Keratinocyte (primary cell): Measurements from ENCODE around the gene ZNF638. TPM values are rescaled to one million over a fixed set of nuclear protein-coding genes. Genes with fewer than 3 reads are reported as not detected.
A peak's percentile ranks its signal among the peaks of the same experiment; 100 is the strongest.
"Not testable (repeated sequence)": the region's sequence is repeated elsewhere in the genome, so short reads cannot be mapped to it uniquely, and the experiment has no call there.

Source experiments
- DNase-seq: peaks from one replicate; pipeline ENCODE4 v3.0.0-alpha.2; 2011; ENCODE audit warnings: low read depth, missing footprints, low spot score
- FAIRE-seq: peaks from 2 replicates; lab custom pipeline; 2011; peaks lifted over from hg19 to GRCh38; lab: Jason Lieb, UNC
- H2AFZ ChIP-seq: 2 replicates; pipeline ENCODE4 v1.6.0; 2012; ENCODE audit warnings: low read length, control low read depth, inconsistent platforms; ENCODE audit not compliant: control insufficient read depth
- H3K27ac ChIP-seq: 2 replicates; pipeline ENCODE4 v1.5.1; 2011; ENCODE audit warnings: low read length; ENCODE audit not compliant: control insufficient read depth, insufficient read depth
- H3K27me3 ChIP-seq: 3 replicates; pipeline ENCODE4 v1.6.0; 2011; ENCODE audit warnings: low read length; ENCODE audit not compliant: control insufficient read depth, insufficient read depth; ENCODE audit errors: extremely low read depth
- H3K36me3 ChIP-seq, 2 experiments: 2 replicates in 1 of 2; 3 replicates in 1 of 2; pipeline ENCODE4 v1.5.1; 2011; ENCODE audit warnings: low read length in 2 of 2, mild to moderate bottlenecking in 1 of 2; ENCODE audit not compliant: control insufficient read depth in 2 of 2, insufficient read depth in 2 of 2; ENCODE audit errors: extremely low read depth in 1 of 2
- H3K4me1 ChIP-seq: 3 replicates; pipeline ENCODE4 v1.5.1; 2011; ENCODE audit warnings: low read length; ENCODE audit not compliant: control insufficient read depth, insufficient read depth; ENCODE audit errors: extremely low read depth
- H3K4me2 ChIP-seq: 3 replicates; pipeline ENCODE4 v1.6.0; 2011; ENCODE audit warnings: low read depth, low read length; ENCODE audit not compliant: control insufficient read depth, insufficient read depth; ENCODE audit errors: extremely low read depth
- H3K4me3 ChIP-seq, 3 experiments: fragments of 200-600 bp in 1 of 3; sonication (generic) in 1 of 3; 2 replicates in 2 of 3; 3 replicates in 1 of 3; pipeline ENCODE4 v1.5.1; 2011 to 2016; ENCODE audit warnings: low read length in 3 of 3, mild to moderate bottlenecking in 3 of 3, control low read depth in 2 of 3, inconsistent platforms in 1 of 3, low read depth in 1 of 3, mixed read lengths in 1 of 3, mixed run types in 1 of 3, moderate library complexity in 1 of 3; ENCODE audit not compliant: control insufficient read depth in 2 of 3, insufficient read depth in 2 of 3; ENCODE audit errors: extremely low read depth in 1 of 3
- H3K79me2 ChIP-seq: 2 replicates; pipeline ENCODE4 v1.6.0; 2012; ENCODE audit warnings: low read length; ENCODE audit not compliant: control insufficient read depth, insufficient read depth
- H3K9ac ChIP-seq: 3 replicates; pipeline ENCODE4 v1.6.0; 2011; ENCODE audit warnings: low read length; ENCODE audit not compliant: control insufficient read depth, insufficient read depth; ENCODE audit errors: extremely low read depth
- H3K9me1 ChIP-seq: 3 replicates; pipeline ENCODE4 v1.6.0; 2011; ENCODE audit warnings: low read length; ENCODE audit not compliant: control insufficient read depth, insufficient read depth; ENCODE audit errors: extremely low read depth
- H3K9me3 ChIP-seq: 2 replicates; pipeline ENCODE4 v1.5.1; 2012; ENCODE audit warnings: low read depth, low read length; ENCODE audit not compliant: control insufficient read depth
- H4K20me1 ChIP-seq: 3 replicates; pipeline ENCODE4 v1.6.0; 2011; ENCODE audit warnings: low read length; ENCODE audit not compliant: control insufficient read depth, insufficient read depth; ENCODE audit errors: extremely low read depth
- EZH2 ChIP-seq: IDR thresholded peaks from one replicate; pipeline ENCODE4 v1.6.1; 2012; ENCODE audit warnings: inconsistent platforms, mild to moderate bottlenecking, low read length, moderate library complexity
- dilution Hi-C: fragments of 300-500 bp; cut with MboI; formaldehyde crosslinking; loops from one replicate; pipeline ENCODE4 v1.7.0; 2020; ENCODE audit warnings: low sequenced_read_pairs; ENCODE audit not compliant: extremely low pct_ligation_motif_present
- polyA plus RNA-seq, 5 experiments: library from polyadenylated mRNA; depleted of rRNA in 3 of 5; stranded (reverse) in 3 of 5; stranded (forward) in 1 of 5; unstranded in 1 of 5; fragments of >200 nt; gene quantifications; 1 replicate in 1 of 5; 2 replicates in 3 of 5; 3 replicates in 1 of 5; pipeline versions ENCODE4 v1.2.1 to v1.2.3, GENCODE V29; 2011 to 2012; ENCODE audit warnings: missing spikeins in 2 of 5, low read depth in 1 of 5, low replicate concordance in 1 of 5
- TF ChIP-seq, protein P1 (sequence below), 3 experiments: IDR thresholded peaks in 1 of 3; conservative IDR thresholded peaks in 1 of 3; optimal IDR thresholded peaks in 1 of 3; 2 replicates in 2 of 3; 3 replicates in 1 of 3; pipeline versions ENCODE3 to v1.5.1; 2011; ENCODE audit warnings: low read length in 3 of 3, mild to moderate bottlenecking in 3 of 3, moderate library complexity in 2 of 3, control low read depth in 1 of 3, inconsistent platforms in 1 of 3; ENCODE audit not compliant: insufficient read depth in 2 of 3; ENCODE audit errors: extremely low read depth in 1 of 3

ZNF638 gene
- polyA plus RNA-seq, 1 donor (not counting 4 experiments of a cell fraction or from before 2014, with no cell fraction given), result 66.5 TPM

DNA sequence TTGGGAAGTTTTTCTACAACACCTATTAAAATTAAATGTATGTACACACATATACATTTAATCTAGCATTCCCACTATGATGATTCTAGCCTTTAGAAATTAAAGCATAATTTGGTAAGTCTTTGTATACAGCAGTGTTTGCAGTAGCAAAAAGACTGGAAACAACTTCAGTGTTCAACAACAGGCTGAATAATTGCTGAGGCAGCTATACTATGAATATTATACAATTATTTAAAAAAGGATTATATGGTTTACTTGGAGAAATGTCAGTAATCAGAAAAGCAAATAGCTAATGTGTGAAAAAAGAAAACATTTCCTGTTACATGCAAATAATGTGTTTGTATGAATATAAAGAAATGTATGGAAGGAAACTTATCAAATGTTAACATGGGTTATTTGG is 1.4 kb upstream of the ZNF638 start:
- Histone ChIP-seq H3K27me3 (no peaks in the 10 kb centered on the region), H3K9ac (no peak overlapping the region), H3K9me3 (no peaks in the 10 kb centered on the region), H3K36me3 (no peaks in the 10 kb centered on the region), H2AFZ (no peak overlapping the region), H3K4me2 (no peak overlapping the region), H3K4me3 (no peak overlapping the region), H3K79me2 (peaks cover 35% of the 10 kb centered on the region), H3K27ac (no peak overlapping the region), H3K4me1 (peaks cover 5% of the 10 kb centered on the region), H3K9me1 (no peaks in the 10 kb centered on the region), H4K20me1 (no peaks in the 10 kb centered on the region)
- dilution Hi-C loops, result no loop called here
- FAIRE-seq (no peak), DNase-seq (no peak)
- TF ChIP-seq, protein P1, sequence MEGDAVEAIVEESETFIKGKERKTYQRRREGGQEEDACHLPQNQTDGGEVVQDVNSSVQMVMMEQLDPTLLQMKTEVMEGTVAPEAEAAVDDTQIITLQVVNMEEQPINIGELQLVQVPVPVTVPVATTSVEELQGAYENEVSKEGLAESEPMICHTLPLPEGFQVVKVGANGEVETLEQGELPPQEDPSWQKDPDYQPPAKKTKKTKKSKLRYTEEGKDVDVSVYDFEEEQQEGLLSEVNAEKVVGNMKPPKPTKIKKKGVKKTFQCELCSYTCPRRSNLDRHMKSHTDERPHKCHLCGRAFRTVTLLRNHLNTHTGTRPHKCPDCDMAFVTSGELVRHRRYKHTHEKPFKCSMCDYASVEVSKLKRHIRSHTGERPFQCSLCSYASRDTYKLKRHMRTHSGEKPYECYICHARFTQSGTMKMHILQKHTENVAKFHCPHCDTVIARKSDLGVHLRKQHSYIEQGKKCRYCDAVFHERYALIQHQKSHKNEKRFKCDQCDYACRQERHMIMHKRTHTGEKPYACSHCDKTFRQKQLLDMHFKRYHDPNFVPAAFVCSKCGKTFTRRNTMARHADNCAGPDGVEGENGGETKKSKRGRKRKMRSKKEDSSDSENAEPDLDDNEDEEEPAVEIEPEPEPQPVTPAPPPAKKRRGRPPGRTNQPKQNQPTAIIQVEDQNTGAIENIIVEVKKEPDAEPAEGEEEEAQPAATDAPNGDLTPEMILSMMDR (optimal IDR thresholded peaks at IDR 0.05 in 1 of 3, IDR thresholded peaks at IDR 0.05 in 1 of 3, conservative IDR thresholded peaks at IDR 0.05 in 1 of 3; ENCODE audit: extremely low read depth in 1 of 3, insufficient read depth in 2 of 3, low read length in 3 of 3), result no peak
- TF ChIP-seq EZH2, result no peak

DNA sequence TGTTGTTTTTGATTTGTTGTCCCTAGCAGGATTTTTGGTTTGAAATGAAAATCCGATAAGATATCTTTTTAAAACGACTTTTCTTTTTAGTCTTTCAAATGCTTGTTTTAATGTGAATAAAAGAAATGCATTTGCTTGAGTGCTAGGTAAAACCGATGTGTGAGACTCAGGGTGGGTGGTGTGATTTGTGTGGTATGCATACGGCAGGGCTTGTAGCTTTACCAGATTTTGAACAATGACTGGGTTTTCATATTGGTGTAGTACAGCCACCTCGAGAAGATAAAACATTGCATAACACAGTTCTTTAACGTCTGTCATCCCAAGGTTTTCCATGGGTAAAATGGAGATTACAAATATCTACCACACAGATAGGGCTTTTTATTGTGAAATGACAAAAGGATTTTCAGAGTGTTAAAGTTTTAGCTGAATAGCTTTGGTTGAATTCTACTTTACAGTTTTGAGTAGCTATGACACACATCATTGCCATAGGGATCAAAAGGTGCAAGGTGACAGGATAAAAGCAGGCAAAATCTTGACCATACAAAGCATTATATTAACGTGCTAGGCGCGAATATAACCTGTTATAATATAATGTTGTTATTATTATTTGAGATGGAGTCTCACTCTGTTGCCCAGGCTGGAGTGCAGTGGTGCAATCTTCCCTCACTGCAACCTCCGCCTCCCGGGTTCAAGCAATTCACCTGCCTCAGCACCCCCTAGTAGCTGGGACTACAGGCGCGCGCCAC is 824 bp upstream of the ZNF638 start:
- no peak overlapping the region for H3K27ac ChIP-seq
- FAIRE-seq, result no peak

DNA sequence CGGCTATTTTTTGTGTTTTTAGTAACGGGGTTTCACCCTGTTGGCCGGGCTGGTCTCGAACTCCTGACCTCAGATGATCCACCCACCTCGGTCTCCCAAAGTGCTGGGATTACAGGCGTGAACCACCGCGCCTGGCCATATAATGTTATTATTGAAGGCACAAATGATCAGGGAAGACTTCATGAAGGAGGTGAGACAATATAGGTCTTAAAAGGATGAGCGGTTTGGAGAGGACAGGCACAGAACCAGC is 326 bp upstream of the ZNF638 start:
- H3K4me1 ChIP-seq, H3K27ac ChIP-seq, H3K27me3 ChIP-seq, DNase-seq, FAIRE-seq, H3K9me1 ChIP-seq, dilution Hi-C loops, H4K20me1 ChIP-seq, H3K9me3 ChIP-seq, H3K36me3 ChIP-seq: not testable (repeated sequence)
- H2AFZ ChIP-seq, result peak overlapping the region; percentile 61
- peaks cover 45% of the 10 kb centered on the region for H3K79me2 ChIP-seq
- H3K9ac ChIP-seq, result peak overlapping the region; percentile 98
- H3K4me3 ChIP-seq, result peak overlapping the region in 1 of 3 experiments; percentile 44
- H3K4me2 ChIP-seq, result peak overlapping the region; percentile 43

More for the DNA sequence above, 824 bp upstream of the ZNF638 start:
- H3K9ac ChIP-seq, result no peak overlapping the region
- H4K20me1 ChIP-seq, result no peaks in the 10 kb centered on the region
- H3K4me1 ChIP-seq, result peaks cover 5% of the 10 kb centered on the region
- H3K9me1 ChIP-seq, result no peaks in the 10 kb centered on the region
- DNase-seq, result no peak
- dilution Hi-C loops, result no loop called here
- no peak overlapping the region for H3K4me3 ChIP-seq
- no peaks in the 10 kb centered on the region for H3K9me3 ChIP-seq
- no peak overlapping the region for H2AFZ ChIP-seq
- peaks cover 41% of the 10 kb centered on the region for H3K79me2 ChIP-seq
- no peaks in the 10 kb centered on the region for H3K27me3 ChIP-seq
- no peak overlapping the region for H3K4me2 ChIP-seq
- no peaks in the 10 kb centered on the region for H3K36me3 ChIP-seq
- no peak for TF ChIP-seq EZH2
- TF ChIP-seq, protein P1 (optimal IDR thresholded peaks at IDR 0.05 in 1 of 3, IDR thresholded peaks at IDR 0.05 in 1 of 3, conservative IDR thresholded peaks at IDR 0.05 in 1 of 3; ENCODE audit: extremely low read depth in 1 of 3, insufficient read depth in 2 of 3, low read length in 3 of 3), result no peak
